ENCODE data around the gene JAZF1.

Gene JAZF1

DNA sequence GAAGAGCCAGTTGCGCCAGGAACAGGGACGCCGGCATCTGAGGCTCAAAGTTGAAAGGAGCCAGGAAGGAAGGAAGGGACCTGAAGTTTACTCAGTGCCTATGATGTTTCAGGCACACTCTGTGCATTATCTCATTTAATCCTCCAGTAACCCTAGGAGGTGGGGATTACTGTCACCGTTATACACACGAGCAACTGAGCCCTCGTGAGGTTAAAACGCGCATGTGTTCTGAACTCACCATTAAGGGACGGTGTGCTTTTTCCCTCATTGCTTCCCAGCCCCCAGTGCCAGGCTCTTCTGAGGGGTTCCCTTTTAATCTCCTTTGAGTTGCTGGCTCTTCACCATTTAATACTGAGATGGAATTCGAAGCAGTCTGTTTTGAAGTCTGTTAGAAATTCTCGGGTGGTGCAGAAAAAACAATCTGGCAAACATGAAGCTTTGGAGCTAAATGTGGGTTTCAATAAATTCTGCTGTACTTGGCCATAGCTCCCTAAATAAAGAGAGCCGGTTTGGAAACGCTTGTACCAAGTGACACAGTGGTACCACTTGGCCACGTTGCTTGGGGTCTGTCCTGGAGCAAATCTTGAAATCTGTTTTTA is 338.4 kb downstream of the JAZF1 start:
- TF ChIP-seq, protein P1, sequence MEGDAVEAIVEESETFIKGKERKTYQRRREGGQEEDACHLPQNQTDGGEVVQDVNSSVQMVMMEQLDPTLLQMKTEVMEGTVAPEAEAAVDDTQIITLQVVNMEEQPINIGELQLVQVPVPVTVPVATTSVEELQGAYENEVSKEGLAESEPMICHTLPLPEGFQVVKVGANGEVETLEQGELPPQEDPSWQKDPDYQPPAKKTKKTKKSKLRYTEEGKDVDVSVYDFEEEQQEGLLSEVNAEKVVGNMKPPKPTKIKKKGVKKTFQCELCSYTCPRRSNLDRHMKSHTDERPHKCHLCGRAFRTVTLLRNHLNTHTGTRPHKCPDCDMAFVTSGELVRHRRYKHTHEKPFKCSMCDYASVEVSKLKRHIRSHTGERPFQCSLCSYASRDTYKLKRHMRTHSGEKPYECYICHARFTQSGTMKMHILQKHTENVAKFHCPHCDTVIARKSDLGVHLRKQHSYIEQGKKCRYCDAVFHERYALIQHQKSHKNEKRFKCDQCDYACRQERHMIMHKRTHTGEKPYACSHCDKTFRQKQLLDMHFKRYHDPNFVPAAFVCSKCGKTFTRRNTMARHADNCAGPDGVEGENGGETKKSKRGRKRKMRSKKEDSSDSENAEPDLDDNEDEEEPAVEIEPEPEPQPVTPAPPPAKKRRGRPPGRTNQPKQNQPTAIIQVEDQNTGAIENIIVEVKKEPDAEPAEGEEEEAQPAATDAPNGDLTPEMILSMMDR (IDR thresholded peaks at IDR 0.05; ENCODE audit: borderline replicate concordance, insufficient read depth, low read depth, low read length): no peak
- no peak overlapping the region for H3K4me3 ChIP-seq (ENCODE audit: low read depth, low read length)

- no peak overlapping the region for H3K4me3 ChIP-seq (ENCODE audit: low read depth, low read length)
- TF ChIP-seq, protein P1 (IDR thresholded peaks at IDR 0.05; ENCODE audit: borderline replicate concordance, insufficient read depth, low read depth, low read length): no peak
Measured at GRCh38 chr7:27840760-27841364, 339.7 kb downstream of the JAZF1 start.

GRCh38 chr7:27840313-27840712 is 340.3 kb downstream of the JAZF1 start:
- TF ChIP-seq, protein P1 (IDR thresholded peaks at IDR 0.05; ENCODE audit: borderline replicate concordance, insufficient read depth, low read depth, low read length): no peak
- H3K4me3 ChIP-seq (ENCODE audit: low read depth, low read length): no peak overlapping the region

DNA sequence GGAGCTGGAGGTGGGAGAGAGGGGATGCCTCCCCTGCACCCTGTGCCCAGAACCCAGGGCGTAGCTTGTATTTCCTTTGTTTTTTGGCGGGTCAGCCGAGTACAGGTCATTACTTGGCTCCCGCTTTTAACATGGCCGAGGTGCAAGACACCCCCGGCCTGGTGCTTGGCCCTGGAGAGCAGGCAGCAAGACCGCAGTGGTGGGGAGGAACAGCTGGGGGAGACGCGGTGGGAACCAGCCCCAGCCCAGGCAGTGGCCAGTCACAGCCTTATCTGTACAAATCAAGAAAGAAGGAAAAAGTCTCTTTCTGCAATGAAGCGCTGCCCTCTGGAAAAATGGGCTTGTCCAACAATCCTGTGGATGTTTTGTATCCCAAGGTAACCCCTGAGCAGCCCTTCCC is 341.5 kb downstream of the JAZF1 start:
- H3K4me3 ChIP-seq (ENCODE audit: low read depth, low read length): no peak overlapping the region
- TF ChIP-seq, protein P1 (IDR thresholded peaks at IDR 0.05; ENCODE audit: borderline replicate concordance, insufficient read depth, low read depth, low read length): no peak

- no peak overlapping the region for H3K4me3 ChIP-seq (ENCODE audit: low read depth, low read length)
- TF ChIP-seq, protein P1 (IDR thresholded peaks at IDR 0.05; ENCODE audit: borderline replicate concordance, insufficient read depth, low read depth, low read length): no peak
Measured at GRCh38 chr7:27836536-27836935, 344.1 kb downstream of the JAZF1 start.

DNA sequence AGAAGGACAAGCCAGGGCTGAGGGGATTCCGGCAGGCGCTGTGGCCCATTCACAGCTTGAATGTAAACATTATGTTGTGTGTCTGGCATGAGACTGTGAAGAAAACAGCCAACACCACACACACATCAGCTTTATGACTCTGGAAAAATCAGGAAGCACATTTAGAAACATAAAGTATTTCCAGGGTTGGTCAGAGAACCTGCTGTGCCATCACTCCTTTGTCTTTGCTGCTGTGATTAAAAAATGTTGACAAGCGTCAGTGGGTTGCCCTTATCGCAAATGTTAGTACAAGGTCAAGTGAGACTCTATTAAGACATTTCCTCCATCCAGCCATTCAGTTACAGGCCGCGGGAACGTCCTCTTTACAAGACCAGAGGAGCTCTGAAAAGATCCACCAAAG is 345.2 kb downstream of the JAZF1 start:
- H3K4me3 ChIP-seq (ENCODE audit: low read depth, low read length): no peak overlapping the region
- TF ChIP-seq, protein P1 (IDR thresholded peaks at IDR 0.05; ENCODE audit: borderline replicate concordance, insufficient read depth, low read depth, low read length): no peak
